Lung (tissue), 12 donors: ENCODE results near the gene SMPDL3B. TPM values are rescaled to one million over a fixed set of nuclear protein-coding genes. Genes with fewer than 3 reads are reported as not detected.

Source experiments
- ATAC-seq: fragments of 200-7000 bp; cut with Tn5 transposase; one replicate; pipeline ENCODE4 v1.9.1; 2020; ENCODE audit warnings: moderate number of reproducible peaks; ENCODE audit not compliant: insufficient read depth, low FRiP score
- DNase-seq, 3 donors: peaks; one replicate each; pipeline ENCODE4 v3.0.0-alpha.2; 2013 to 2017
- H3K27ac ChIP-seq, 2 donors: one replicate each; pipeline ENCODE4 v1.5.1; 2013; ENCODE audit warnings: mild to moderate bottlenecking in 2 of 2, moderate library complexity in 2 of 2, control low read depth in 1 of 2, inconsistent platforms in 1 of 2, low read depth in 1 of 2, low read length in 1 of 2
- H3K27me3 ChIP-seq, 3 donors: one replicate each; pipeline ENCODE4 v1.5.1; 2013; ENCODE audit warnings: low read length in 2 of 3; ENCODE audit not compliant: control insufficient read depth in 3 of 3, insufficient read depth in 3 of 3
- H3K36me3 ChIP-seq, 4 donors: one replicate each; pipeline ENCODE4 v1.5.1; 2013; ENCODE audit warnings: low read length in 4 of 4, mild to moderate bottlenecking in 1 of 4, moderate library complexity in 1 of 4; ENCODE audit not compliant: control insufficient read depth in 4 of 4, insufficient read depth in 4 of 4
- H3K4me1 ChIP-seq, 5 donors: one replicate each; pipeline ENCODE4 v1.5.1; 2013; ENCODE audit warnings: low read length in 5 of 5, mild to moderate bottlenecking in 2 of 5, moderate library complexity in 1 of 5; ENCODE audit not compliant: control insufficient read depth in 5 of 5, insufficient read depth in 5 of 5
- H3K4me3 ChIP-seq: one replicate; pipeline ENCODE4 v1.5.1; 2013; ENCODE audit warnings: mild to moderate bottlenecking, control low read depth, moderate library complexity
- H3K9ac ChIP-seq, 2 donors: one replicate each; pipeline ENCODE4 v1.5.1; 2013; ENCODE audit warnings: low read length in 2 of 2, control low read depth in 1 of 2; ENCODE audit not compliant: insufficient read depth in 1 of 2
- H3K9me3 ChIP-seq, 4 donors: one replicate each; pipeline ENCODE4 v1.5.1; 2013; ENCODE audit warnings: low read length in 3 of 4, mild to moderate bottlenecking in 1 of 4, moderate library complexity in 1 of 4; ENCODE audit not compliant: control insufficient read depth in 4 of 4, insufficient read depth in 3 of 4
- WGBS, 2 donors: extraction: QIAGEN DNeasy Blood & Tissue Kit; methylation state at CpG; one replicate each; pipeline ENCODE4 v1.1.7; 2013; 5-methylcytosine and 5-hydroxymethylcytosine counted together
- polyA plus RNA-seq, 2 donors: library from polyadenylated mRNA; stranded (reverse); fragments of 200-250 nt; gene quantifications; one replicate each; pipeline ENCODE4 v1.2.1, GENCODE V29; 2013
- total RNA-seq, 2 donors: library from RNA; depleted of rRNA in 1 of 2; stranded (reverse); fragments of >200 nt in 1 of 2; gene quantifications; one replicate each; pipeline ENCODE4 v1.2.1, GENCODE V29; 2014 to 2021
- TF ChIP-seq, protein P1 (sequence below): IDR thresholded peaks from 2 replicates; pipeline ENCODE4 v1.5.1; 2012; ENCODE audit warnings: mild to moderate bottlenecking; ENCODE audit errors: control extremely low read depth, extremely low read depth
- donor health status: control.
- donor health status: control.
- donor health status: Bipolar disorder and iron deficiency.
- donor health status: healthy.
- donor health status: DM: yes; HTN: yes; CAD: no.

SMPDL3B gene
- total and polyA plus RNA-seq, 4 donors = 6.4 to 17.6 (median 16.8) TPM

DNA sequence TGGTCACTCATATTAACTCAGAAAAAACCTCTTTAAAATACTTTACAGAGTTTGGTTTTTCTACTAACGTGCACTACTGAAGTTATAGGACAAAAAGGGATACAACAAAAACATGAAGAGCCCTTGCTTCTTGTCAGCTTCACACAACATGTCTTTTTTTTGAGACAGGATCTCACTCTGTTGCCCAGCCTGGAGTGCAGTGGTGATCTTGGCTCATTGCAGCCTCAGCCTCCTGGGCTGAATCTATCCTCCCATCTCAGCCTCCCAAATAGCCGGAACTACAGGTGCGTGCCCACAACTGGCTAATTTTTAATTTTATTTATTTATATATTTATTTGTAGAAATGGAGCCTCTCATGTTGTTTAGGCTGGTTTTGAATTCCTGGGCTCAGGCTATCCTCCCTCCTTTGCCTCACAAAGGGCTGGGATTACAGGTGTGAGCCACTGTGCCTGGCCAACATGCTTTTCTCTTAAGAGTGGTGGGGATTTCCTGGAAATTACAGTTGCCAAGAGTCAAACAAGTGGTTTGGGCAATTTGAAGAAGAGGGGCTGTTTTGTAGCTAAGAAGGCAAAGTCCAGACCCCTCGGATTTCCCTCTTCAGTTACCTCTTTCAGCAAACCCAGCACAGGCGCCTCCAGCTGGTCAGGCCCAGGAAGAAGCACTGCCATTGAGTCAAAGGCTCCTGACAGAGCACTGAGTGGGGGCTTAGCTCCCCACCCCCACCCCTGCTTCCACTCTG lies 6.4 kb upstream of the SMPDL3B start:
- DNase-seq (no peak), ATAC-seq (no peak)
- Histone ChIP-seq H3K27ac (no peak overlapping the region), H3K9me3 (no peaks in the 10 kb centered on the region), H3K27me3 (no peaks in the 10 kb centered on the region), H3K4me3 (no peak overlapping the region), H3K36me3 (no peaks in the 10 kb centered on the region), H3K9ac (no peak overlapping the region), H3K4me1 (no peaks in the 10 kb centered on the region)
- TF ChIP-seq, protein P1, sequence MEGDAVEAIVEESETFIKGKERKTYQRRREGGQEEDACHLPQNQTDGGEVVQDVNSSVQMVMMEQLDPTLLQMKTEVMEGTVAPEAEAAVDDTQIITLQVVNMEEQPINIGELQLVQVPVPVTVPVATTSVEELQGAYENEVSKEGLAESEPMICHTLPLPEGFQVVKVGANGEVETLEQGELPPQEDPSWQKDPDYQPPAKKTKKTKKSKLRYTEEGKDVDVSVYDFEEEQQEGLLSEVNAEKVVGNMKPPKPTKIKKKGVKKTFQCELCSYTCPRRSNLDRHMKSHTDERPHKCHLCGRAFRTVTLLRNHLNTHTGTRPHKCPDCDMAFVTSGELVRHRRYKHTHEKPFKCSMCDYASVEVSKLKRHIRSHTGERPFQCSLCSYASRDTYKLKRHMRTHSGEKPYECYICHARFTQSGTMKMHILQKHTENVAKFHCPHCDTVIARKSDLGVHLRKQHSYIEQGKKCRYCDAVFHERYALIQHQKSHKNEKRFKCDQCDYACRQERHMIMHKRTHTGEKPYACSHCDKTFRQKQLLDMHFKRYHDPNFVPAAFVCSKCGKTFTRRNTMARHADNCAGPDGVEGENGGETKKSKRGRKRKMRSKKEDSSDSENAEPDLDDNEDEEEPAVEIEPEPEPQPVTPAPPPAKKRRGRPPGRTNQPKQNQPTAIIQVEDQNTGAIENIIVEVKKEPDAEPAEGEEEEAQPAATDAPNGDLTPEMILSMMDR = no peak
- WGBS, 2 donors = 63 to 90% methylated on average over 5 of the region's 5 CpGs

DNA sequence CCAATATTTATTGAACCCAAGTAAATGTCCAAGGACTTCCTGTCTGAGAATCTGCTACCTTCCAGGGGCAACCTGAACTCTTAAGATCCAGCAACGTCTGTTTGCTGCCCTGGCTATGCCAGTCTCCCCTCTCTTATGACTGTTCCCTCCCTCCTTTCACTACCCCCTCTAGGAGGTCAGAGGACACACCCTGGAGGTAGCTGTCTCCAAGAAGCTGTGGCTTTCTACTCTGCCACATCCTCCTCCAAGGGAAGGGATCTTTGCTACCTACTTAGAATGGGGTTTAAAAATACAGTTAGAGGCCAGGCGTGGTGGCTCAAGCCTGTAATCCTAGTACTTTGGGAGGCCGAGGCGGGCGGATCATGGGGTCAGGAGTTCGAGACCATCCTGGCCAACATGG lies 3.6 kb upstream of the SMPDL3B start:
- DNase-seq = no peak
- Histone ChIP-seq H3K36me3 (no peaks in the 10 kb centered on the region), H3K4me1 (peaks cover 0 to 3% (median 0%) of the 10 kb centered on the region in 5 donors), H3K9ac (no peak overlapping the region), H3K27ac (no peak overlapping the region), H3K27me3 (peaks cover 0 to 5% (median 0%) of the 10 kb centered on the region in 3 donors), H3K4me3 (no peak overlapping the region), H3K9me3 (no peaks in the 10 kb centered on the region)
- 88 to 94% methylated on average over 6 of the region's 6 CpGs for WGBS, 2 donors
- TF ChIP-seq, protein P1 = no peak
- ATAC-seq = no peak

DNA sequence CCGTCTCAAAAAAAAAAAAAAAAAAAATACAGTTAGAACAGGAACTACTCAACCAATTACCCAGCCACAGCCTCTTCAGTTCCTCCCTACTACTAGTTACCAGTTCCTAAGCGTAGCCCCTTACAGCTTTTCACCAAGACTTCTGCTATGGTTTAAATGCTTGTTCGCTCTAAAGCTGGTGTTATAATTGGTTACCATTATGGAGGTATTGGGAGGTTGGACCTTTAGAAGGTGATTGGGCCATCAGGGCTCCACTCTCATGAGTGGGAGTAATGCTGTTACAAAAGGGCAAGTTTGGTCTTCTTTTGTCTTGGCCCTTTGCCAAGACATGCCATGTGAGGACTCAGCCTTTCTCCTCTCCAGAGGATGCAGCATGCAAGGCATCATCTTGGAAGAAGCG lies 3.0 kb upstream of the SMPDL3B start:
- Histone ChIP-seq H3K4me3 (no peak overlapping the region), H3K27ac (no peak overlapping the region), H3K4me1 (peaks cover 0 to 3% (median 0%) of the 10 kb centered on the region in 5 donors), H3K9ac (no peak overlapping the region), H3K27me3 (peaks cover 0 to 5% (median 0%) of the 10 kb centered on the region in 3 donors), H3K9me3 (no peaks in the 10 kb centered on the region), H3K36me3 (no peaks in the 10 kb centered on the region)
- DNase-seq (no peak), ATAC-seq (no peak)
- WGBS, 2 donors = 69 to 81% methylated on average over 3 to 4 of the region's 4 CpGs
- TF ChIP-seq, protein P1 = no peak
